ENCODE measurements around the gene TRIM40. TPM values are rescaled to one million over a fixed set of nuclear protein-coding genes. Genes with fewer than 3 reads are reported as not detected.

Gene TRIM40
- total RNA-seq, 2 donors from 2014 or later, result 10.7 to 17.0 TPM

GRCh38 chr6:30156774-30157173 is 20.8 kb downstream of the TRIM40 start:
- H3K4me1 ChIP-seq, result no peaks in the 10 kb centered on the region
- H3K27ac ChIP-seq, result no peak overlapping the region
- no peak overlapping the region for H3K9ac ChIP-seq (ENCODE audit: low read depth in 2 of 2, low read length in 2 of 2)
- no peak for DNase-seq
- no peaks in the 10 kb centered on the region for H3K27me3 ChIP-seq
- intact Hi-C loops (cut with DNase I), result no loop called here
- H3K36me3 ChIP-seq, result no peaks in the 10 kb centered on the region
- no peaks in the 10 kb centered on the region for H3K9me3 ChIP-seq
- no peak for TF ChIP-seq CTCF (IDR thresholded peaks at IDR 0.05)
- H3K4me3 ChIP-seq, result no peak overlapping the region

GRCh38 chr6:30157581-30157980 is 21.6 kb downstream of the TRIM40 start:
- no peak for TF ChIP-seq CTCF (IDR thresholded peaks at IDR 0.05)
- H3K9me3 ChIP-seq, result no peaks in the 10 kb centered on the region
- H3K9ac ChIP-seq (ENCODE audit: low read depth in 2 of 2, low read length in 2 of 2), result no peak overlapping the region
- no peak overlapping the region for H3K27ac ChIP-seq
- DNase-seq, result no peak
- no peak overlapping the region for H3K4me3 ChIP-seq
- H3K4me1 ChIP-seq, result no peaks in the 10 kb centered on the region
- no peaks in the 10 kb centered on the region for H3K36me3 ChIP-seq
- H3K27me3 ChIP-seq, result no peaks in the 10 kb centered on the region
- intact Hi-C loops (cut with DNase I), result no loop called here

- no peaks in the 10 kb centered on the region for H3K9me3 ChIP-seq
- no peak overlapping the region for H3K27ac ChIP-seq
- H3K36me3 ChIP-seq, result no peaks in the 10 kb centered on the region
- H3K4me1 ChIP-seq, result no peaks in the 10 kb centered on the region
- no peak for TF ChIP-seq CTCF (IDR thresholded peaks at IDR 0.05)
- no peak overlapping the region for H3K4me3 ChIP-seq
- no peaks in the 10 kb centered on the region for H3K27me3 ChIP-seq
- intact Hi-C loops (cut with DNase I), result no loop called here
- no peak for DNase-seq
- no peak overlapping the region for H3K9ac ChIP-seq (ENCODE audit: low read depth in 2 of 2, low read length in 2 of 2)
Observed at GRCh38 chr6:30157999-30158398, 22.1 kb downstream of the TRIM40 start.

GRCh38 chr6:30158475-30159040 is 22.6 kb downstream of the TRIM40 start:
- Histone ChIP-seq H3K4me1 (no peaks in the 10 kb centered on the region), H3K9ac (ENCODE audit: low read depth in 2 of 2, low read length in 2 of 2) (no peak overlapping the region), H3K36me3 (no peaks in the 10 kb centered on the region), H3K27me3 (no peaks in the 10 kb centered on the region), H3K4me3 (no peak overlapping the region), H3K9me3 (no peaks in the 10 kb centered on the region), H3K27ac (no peak overlapping the region)
- no peak for DNase-seq
- no peak for TF ChIP-seq CTCF (IDR thresholded peaks at IDR 0.05)
- intact Hi-C loops (cut with DNase I), result no loop called here

GRCh38 chr6:30160008-30160784 is 24.3 kb downstream of the TRIM40 start:
- no peaks in the 10 kb centered on the region for H3K27me3 ChIP-seq
- intact Hi-C loops (cut with DNase I), result no loop called here
- H3K9me3 ChIP-seq, result no peaks in the 10 kb centered on the region
- H3K9ac ChIP-seq (ENCODE audit: low read depth in 2 of 2, low read length in 2 of 2), result no peak overlapping the region
- TF ChIP-seq CTCF (IDR thresholded peaks at IDR 0.05), result no peak
- H3K4me1 ChIP-seq, result no peaks in the 10 kb centered on the region
- no peak overlapping the region for H3K27ac ChIP-seq
- no peak for DNase-seq
- no peaks in the 10 kb centered on the region for H3K36me3 ChIP-seq
- no peak overlapping the region for H3K4me3 ChIP-seq
